Right lobe of liver (tissue), 4 donors: Measurements from ENCODE around the gene GARIN5A.

Source experiments
- POLR2A ChIP-seq: fragments of 450-650 bp; IDR thresholded peaks from one replicate; pipeline ENCODE4 v1.6.1; 2017; ENCODE audit warnings: antibody characterized with exemption, mild to moderate bottlenecking
- TF ChIP-seq, protein P1 (sequence below), 4 donors: fragments of 200-600 bp in 3 of 4; fragments of 450-650 bp in 1 of 4; IDR thresholded peaks; one replicate each; pipeline versions ENCODE4 v1.5.1 to v1.8.0; 2016 to 2022; ENCODE audit warnings: antibody characterized with exemption in 4 of 4, mild to moderate bottlenecking in 2 of 4
- donor health status: DM: no; HTN: no; CAD: no.
- donor health status: DM: no; HTN: no; CAD: no.
- donor health status: DM: no; HTN: yes; CAD: no.

DNA sequence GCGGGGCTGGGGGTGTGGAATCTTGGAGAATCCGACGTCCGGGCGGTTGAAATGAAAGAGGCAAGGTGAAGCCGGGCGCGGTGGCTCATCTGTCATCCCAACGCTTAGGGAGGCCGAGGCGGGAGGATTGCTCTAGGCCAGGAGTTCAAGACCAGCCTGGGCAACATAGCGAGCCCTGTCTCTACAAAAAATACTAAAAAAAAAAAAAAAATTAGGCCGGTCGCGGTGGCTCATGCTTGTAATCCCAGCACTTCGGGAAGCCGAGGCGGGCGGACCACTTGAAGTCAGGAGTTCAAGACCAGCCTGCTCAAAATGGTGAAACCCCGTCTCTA, 225 bp upstream of the GARIN5A start:
- TF ChIP-seq, protein P1, sequence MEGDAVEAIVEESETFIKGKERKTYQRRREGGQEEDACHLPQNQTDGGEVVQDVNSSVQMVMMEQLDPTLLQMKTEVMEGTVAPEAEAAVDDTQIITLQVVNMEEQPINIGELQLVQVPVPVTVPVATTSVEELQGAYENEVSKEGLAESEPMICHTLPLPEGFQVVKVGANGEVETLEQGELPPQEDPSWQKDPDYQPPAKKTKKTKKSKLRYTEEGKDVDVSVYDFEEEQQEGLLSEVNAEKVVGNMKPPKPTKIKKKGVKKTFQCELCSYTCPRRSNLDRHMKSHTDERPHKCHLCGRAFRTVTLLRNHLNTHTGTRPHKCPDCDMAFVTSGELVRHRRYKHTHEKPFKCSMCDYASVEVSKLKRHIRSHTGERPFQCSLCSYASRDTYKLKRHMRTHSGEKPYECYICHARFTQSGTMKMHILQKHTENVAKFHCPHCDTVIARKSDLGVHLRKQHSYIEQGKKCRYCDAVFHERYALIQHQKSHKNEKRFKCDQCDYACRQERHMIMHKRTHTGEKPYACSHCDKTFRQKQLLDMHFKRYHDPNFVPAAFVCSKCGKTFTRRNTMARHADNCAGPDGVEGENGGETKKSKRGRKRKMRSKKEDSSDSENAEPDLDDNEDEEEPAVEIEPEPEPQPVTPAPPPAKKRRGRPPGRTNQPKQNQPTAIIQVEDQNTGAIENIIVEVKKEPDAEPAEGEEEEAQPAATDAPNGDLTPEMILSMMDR (IDR thresholded peaks at IDR 0.05), result no peak
- TF ChIP-seq POLR2A, result no peak
